CD4-positive, CD25-positive, alpha-beta regulatory T cell (primary cell): ENCODE results near the gene CRPPA. TPM values are rescaled to one million over a fixed set of nuclear protein-coding genes. Genes with fewer than 3 reads are reported as not detected.

Source experiments
- ATAC-seq, 2 donors: fragments of 150-1000 bp; cut with Tn5 transposase; one replicate each; pipeline ENCODE4 v1.10.0; 2021; ENCODE audit warnings: low read depth in 2 of 2, moderate number of reproducible peaks in 2 of 2, moderate library complexity in 1 of 2
- DNase-seq, 3 donors: peaks; one replicate each; pipeline versions ENCODE4 v3.0.0 to v3.0.0-alpha.2; 2012 to 2022; ENCODE audit warnings: mixed read lengths in 1 of 3
- H3K27ac ChIP-seq: one replicate; pipeline ENCODE4 v1.7.0; 2013; ENCODE audit warnings: mild to moderate bottlenecking, low read length; ENCODE audit not compliant: insufficient read depth, poor library complexity, severe bottlenecking
- H3K27me3 ChIP-seq: one replicate; pipeline ENCODE4 v1.7.0; 2013; ENCODE audit warnings: low read length; ENCODE audit not compliant: control insufficient read depth, insufficient read depth
- H3K36me3 ChIP-seq: one replicate; pipeline ENCODE4 v1.7.0; 2013; ENCODE audit warnings: mild to moderate bottlenecking, low read length, moderate library complexity; ENCODE audit not compliant: control insufficient read depth, insufficient read depth
- H3K4me1 ChIP-seq: 2 replicates; pipeline ENCODE4 v1.7.0; 2013; ENCODE audit warnings: mild to moderate bottlenecking, low read length; ENCODE audit not compliant: insufficient read depth, control insufficient read depth, poor library complexity, severe bottlenecking
- H3K4me3 ChIP-seq: one replicate; pipeline ENCODE4 v1.7.0; 2013; ENCODE audit warnings: low read depth, mild to moderate bottlenecking, low read length, moderate library complexity
- H3K9me3 ChIP-seq, 2 experiments: 1 replicate in 1 of 2; 2 replicates in 1 of 2; pipeline ENCODE4 v1.7.0; 2013; ENCODE audit warnings: low read length in 2 of 2, mild to moderate bottlenecking in 1 of 2, moderate library complexity in 1 of 2; ENCODE audit not compliant: control insufficient read depth in 2 of 2
- H3K27ac Mint-ChIP-seq, 3 donors: one replicate each; pipeline ENCODE4 v1.8.0; 2020 to 2022; ENCODE audit warnings: mild to moderate bottlenecking in 3 of 3, mixed read lengths in 3 of 3, moderate library complexity in 2 of 3
- H3K27me3 Mint-ChIP-seq: one replicate; pipeline ENCODE4 v1.8.0; 2022; ENCODE audit warnings: mild to moderate bottlenecking, mixed read lengths
- H3K36me3 Mint-ChIP-seq: one replicate; pipeline ENCODE4 v1.8.0; 2020; ENCODE audit warnings: mixed read lengths
- H3K4me1 Mint-ChIP-seq, 4 donors: one replicate each; pipeline ENCODE4 v1.8.0; 2020 to 2022; ENCODE audit warnings: mixed read lengths in 4 of 4, mild to moderate bottlenecking in 1 of 4
- H3K4me3 Mint-ChIP-seq, 4 donors: one replicate each; pipeline ENCODE4 v1.8.0; 2020 to 2022; ENCODE audit warnings: mild to moderate bottlenecking in 4 of 4, mixed read lengths in 4 of 4, moderate library complexity in 3 of 4
- H3K9me3 Mint-ChIP-seq, 7 donors: one replicate each; pipeline ENCODE4 v1.8.0; 2020 to 2022; ENCODE audit warnings: mixed read lengths in 7 of 7, mild to moderate bottlenecking in 3 of 7, moderate library complexity in 2 of 7
- polyA plus RNA-seq, 4 donors: library from polyadenylated mRNA; unstranded; fragments of 300-500 nt; fragmentation: Illumina TruSeq; gene quantifications; one replicate each; pipeline ENCODE4 v1.2.3, GENCODE V29; 2021
- total RNA-seq: library from RNA; stranded (reverse); gene quantifications from one replicate; pipeline ENCODE4 v1.2.3, GENCODE V29; 2022

The CRPPA gene
- total RNA-seq, result 0.17 TPM
- under 1 TPM in 3 of 4 donors, not detected in 1; 0.03 to 0.12 (median 0.09) TPM for polyA plus RNA-seq

- Mint-ChIP-seq H3K4me3 (peak within 1 kb of the TSS; percentile 78 to 91 (median 86)), H3K36me3 (no peaks in the 10 kb centered on the region), H3K27ac (peak within 1 kb of the TSS; percentile 27 to 86 (median 82)), H3K9me3 (peaks cover 0 to 1% (median 0%) of the 10 kb centered on the region in 7 donors), H3K27me3 (peaks cover 19% of the 10 kb centered on the region), H3K4me1 (peaks cover 0 to 16% (median 3%) of the 10 kb centered on the region in 4 donors)
- peak; percentile 5 to 8 for ATAC-seq
- Histone ChIP-seq H3K4me1 (peaks cover 10% of the 10 kb centered on the region), H3K27me3 (no peaks in the 10 kb centered on the region), H3K4me3 (peak within 1 kb of the TSS; percentile 38), H3K9me3 (no peaks in the 10 kb centered on the region), H3K36me3 (no peaks in the 10 kb centered on the region), H3K27ac (peak within 1 kb of the TSS; percentile 66)
- DNase-seq, result peak in 2 of 3 donors; percentile 3 to 54
Observed at GRCh38 chr7:16421333-16422102, at the start of gene CRPPA. TSS of gene CRPPA (minus strand) at chr7:16421538. CDS start at chr7:16421322, 216 bp downstream.

- H3K27ac Mint-ChIP-seq, result no peak within 1 kb of the TSS
- H3K27me3 ChIP-seq, result no peaks in the 10 kb centered on the region
- DNase-seq, result no peak
- H3K4me1 ChIP-seq, result no peaks in the 10 kb centered on the region
- H3K4me1 Mint-ChIP-seq, result peaks cover 0 to 2% (median under 1%) of the 10 kb centered on the region in 4 donors
- H3K9me3 Mint-ChIP-seq, result peaks cover 0 to 4% (median 0%) of the 10 kb centered on the region in 7 donors
- no peak within 1 kb of the TSS for H3K27ac ChIP-seq
- H3K4me3 ChIP-seq, result no peak within 1 kb of the TSS
- no peak within 1 kb of the TSS for H3K4me3 Mint-ChIP-seq
- no peaks in the 10 kb centered on the region for H3K36me3 Mint-ChIP-seq
- H3K27me3 Mint-ChIP-seq, result no peaks in the 10 kb centered on the region
- H3K36me3 ChIP-seq, result no peaks in the 10 kb centered on the region
- no peaks in the 10 kb centered on the region for H3K9me3 ChIP-seq
- ATAC-seq, result no peak
Observed at GRCh38 chr7:16465469-16466361, 44.4 kb upstream of the CRPPA start, which contains the start of gene SOSTDC1. TSS of gene SOSTDC1 (minus strand) at chr7:16465738. CDS start at chr7:16465668, 70 bp downstream.

GRCh38 chr7:16463949-16464715, 42.8 kb upstream of the CRPPA start:
- Histone ChIP-seq H3K9me3 (no peaks in the 10 kb centered on the region), H3K4me3 (no peak overlapping the region), H3K36me3 (no peaks in the 10 kb centered on the region), H3K4me1 (no peaks in the 10 kb centered on the region), H3K27ac (no peak overlapping the region), H3K27me3 (no peaks in the 10 kb centered on the region)
- ATAC-seq (no peak), DNase-seq (no peak)
- H3K4me3 Mint-ChIP-seq, result no peak overlapping the region
- peaks cover 0 to 3% (median 0%) of the 10 kb centered on the region in 7 donors for H3K9me3 Mint-ChIP-seq
- no peak overlapping the region for H3K27ac Mint-ChIP-seq
- H3K4me1 Mint-ChIP-seq, result peaks cover 0 to 2% (median under 1%) of the 10 kb centered on the region in 4 donors
- no peaks in the 10 kb centered on the region for H3K27me3 Mint-ChIP-seq
- H3K36me3 Mint-ChIP-seq, result no peaks in the 10 kb centered on the region

- H3K27me3 Mint-ChIP-seq, result no peaks in the 10 kb centered on the region
- no peak overlapping the region for H3K27ac ChIP-seq
- H3K4me3 ChIP-seq, result no peak overlapping the region
- ATAC-seq, result no peak
- no peaks in the 10 kb centered on the region for H3K9me3 ChIP-seq
- H3K27ac Mint-ChIP-seq, result no peak overlapping the region
- no peaks in the 10 kb centered on the region for H3K4me1 ChIP-seq
- H3K4me1 Mint-ChIP-seq, result peaks cover 0 to 2% (median under 1%) of the 10 kb centered on the region in 4 donors
- H3K36me3 ChIP-seq, result no peaks in the 10 kb centered on the region
- no peaks in the 10 kb centered on the region for H3K27me3 ChIP-seq
- no peak overlapping the region for H3K4me3 Mint-ChIP-seq
- H3K9me3 Mint-ChIP-seq, result peaks cover 0 to 2% (median 0%) of the 10 kb centered on the region in 7 donors
- no peaks in the 10 kb centered on the region for H3K36me3 Mint-ChIP-seq
- DNase-seq, result no peak
Observed at GRCh38 chr7:16463520-16463919, 42.2 kb upstream of the CRPPA start.

GRCh38 chr7:16462431-16462889, 41.1 kb upstream of the CRPPA start:
- H3K9me3 Mint-ChIP-seq, result peaks cover 0 to 2% (median 0%) of the 10 kb centered on the region in 7 donors
- H3K4me3 Mint-ChIP-seq, result no peak overlapping the region
- ATAC-seq, result no peak
- no peak overlapping the region for H3K27ac ChIP-seq
- no peaks in the 10 kb centered on the region for H3K4me1 ChIP-seq
- H3K27ac Mint-ChIP-seq, result no peak overlapping the region
- H3K9me3 ChIP-seq, result no peaks in the 10 kb centered on the region
- H3K27me3 ChIP-seq, result no peaks in the 10 kb centered on the region
- H3K27me3 Mint-ChIP-seq, result no peaks in the 10 kb centered on the region
- H3K36me3 Mint-ChIP-seq, result no peaks in the 10 kb centered on the region
- no peaks in the 10 kb centered on the region for H3K36me3 ChIP-seq
- H3K4me3 ChIP-seq, result no peak overlapping the region
- no peak for DNase-seq
- H3K4me1 Mint-ChIP-seq, result peaks cover 0 to 2% (median under 1%) of the 10 kb centered on the region in 4 donors

- Histone ChIP-seq H3K9me3 (no peaks in the 10 kb centered on the region), H3K36me3 (no peaks in the 10 kb centered on the region), H3K27ac (no peak overlapping the region), H3K27me3 (no peaks in the 10 kb centered on the region), H3K4me1 (no peaks in the 10 kb centered on the region), H3K4me3 (no peak overlapping the region)
- no peak overlapping the region for H3K27ac Mint-ChIP-seq
- no peak overlapping the region for H3K4me3 Mint-ChIP-seq
- DNase-seq, result no peak
- ATAC-seq, result no peak
- H3K9me3 Mint-ChIP-seq, result peaks cover 0 to 2% (median 0%) of the 10 kb centered on the region in 7 donors
- H3K36me3 Mint-ChIP-seq, result no peaks in the 10 kb centered on the region
- H3K4me1 Mint-ChIP-seq, result peaks cover 0 to 2% (median under 1%) of the 10 kb centered on the region in 4 donors
- H3K27me3 Mint-ChIP-seq, result no peaks in the 10 kb centered on the region
Observed at GRCh38 chr7:16460789-16461493, 39.6 kb upstream of the CRPPA start.
